SKM-1 treated with dmso at 0.1 percent for 144 hours (cell line): Measurements from ENCODE around the gene SND1.

ENCODE experiments used
- DNase-seq: peaks from one replicate; lab custom pipeline; 2025; ENCODE audit not compliant: unreplicated experiment; lab: John Stamatoyannopoulos, UW

SND1 gene

DNA sequence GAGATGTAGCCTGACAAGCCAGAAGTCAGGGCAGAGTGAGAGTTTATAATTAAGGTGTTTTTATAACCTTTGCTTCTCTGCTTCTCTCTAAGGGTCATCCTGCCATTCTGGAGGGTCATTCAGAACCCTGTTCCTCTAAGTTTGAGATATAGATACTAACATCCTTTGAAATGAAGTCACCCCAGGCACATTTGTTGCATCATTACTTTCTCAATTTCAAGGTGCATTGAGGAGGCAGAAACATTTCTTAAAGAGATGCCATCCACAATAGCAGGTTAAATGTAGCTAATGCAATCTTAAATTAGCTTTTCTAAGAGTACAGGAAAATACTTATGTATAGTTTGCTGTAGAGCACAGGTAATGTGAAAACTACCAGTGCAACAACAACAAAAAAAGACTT, 272.9 kb downstream of the SND1 start:
- no peak for DNase-seq

DNA sequence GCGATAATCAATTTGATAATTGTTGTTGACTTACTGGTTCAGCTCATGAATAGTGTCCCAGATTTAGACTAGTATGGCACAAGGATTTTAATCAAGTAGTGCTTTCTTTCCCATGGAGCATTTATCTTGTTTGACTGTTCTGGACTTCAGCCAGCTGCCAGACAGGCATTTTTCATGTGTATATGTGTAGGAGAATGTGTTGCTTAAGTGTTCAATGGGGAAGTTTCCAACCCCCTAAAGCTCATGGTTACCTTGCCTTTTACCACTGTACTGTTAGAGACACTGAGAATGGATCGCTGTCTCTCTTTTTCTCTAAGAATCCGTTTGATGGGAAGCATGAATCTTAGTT, 275.3 kb downstream of the SND1 start:
- peak; percentile 16 for DNase-seq

DNA sequence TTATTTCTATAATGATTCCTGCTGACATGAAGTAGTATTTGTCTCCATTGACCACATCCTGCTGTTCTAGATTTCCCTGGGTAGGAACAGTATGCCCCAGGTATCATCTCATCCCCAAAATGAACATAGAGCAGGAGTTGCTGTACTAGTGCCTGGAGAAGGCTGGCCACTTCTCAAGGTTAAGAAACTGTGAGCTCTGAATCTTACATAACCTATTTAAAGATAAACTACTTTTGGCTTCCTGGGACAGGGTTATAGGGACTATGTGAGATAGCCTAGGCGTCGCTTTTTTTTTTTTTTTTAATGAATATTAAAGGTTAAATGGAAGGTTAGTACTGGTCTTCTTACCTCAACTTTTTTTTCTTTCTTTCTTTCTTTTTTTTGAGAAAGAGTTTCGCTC, 276.2 kb downstream of the SND1 start:
- no peak for DNase-seq

DNA sequence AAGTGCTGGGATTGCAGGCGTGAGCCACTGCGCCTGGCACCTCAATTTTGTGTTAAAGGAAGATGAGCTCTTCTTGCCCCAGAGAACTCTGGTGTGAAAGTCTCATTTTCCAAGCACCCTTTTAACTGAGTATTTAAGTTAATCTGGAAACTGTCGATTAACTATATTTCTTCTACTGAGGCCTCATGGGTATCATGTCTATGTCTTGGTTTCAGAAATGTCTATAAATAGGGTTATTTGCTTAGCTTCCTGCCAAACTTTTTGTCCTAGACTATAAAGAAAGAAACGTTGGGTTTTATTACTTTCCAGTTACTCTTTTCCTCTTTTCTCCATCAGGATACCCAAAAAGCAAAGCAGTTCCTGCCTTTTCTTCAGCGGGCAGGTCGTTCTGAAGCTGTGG, 276.9 kb downstream of the SND1 start:
- DNase-seq, result no peak

DNA sequence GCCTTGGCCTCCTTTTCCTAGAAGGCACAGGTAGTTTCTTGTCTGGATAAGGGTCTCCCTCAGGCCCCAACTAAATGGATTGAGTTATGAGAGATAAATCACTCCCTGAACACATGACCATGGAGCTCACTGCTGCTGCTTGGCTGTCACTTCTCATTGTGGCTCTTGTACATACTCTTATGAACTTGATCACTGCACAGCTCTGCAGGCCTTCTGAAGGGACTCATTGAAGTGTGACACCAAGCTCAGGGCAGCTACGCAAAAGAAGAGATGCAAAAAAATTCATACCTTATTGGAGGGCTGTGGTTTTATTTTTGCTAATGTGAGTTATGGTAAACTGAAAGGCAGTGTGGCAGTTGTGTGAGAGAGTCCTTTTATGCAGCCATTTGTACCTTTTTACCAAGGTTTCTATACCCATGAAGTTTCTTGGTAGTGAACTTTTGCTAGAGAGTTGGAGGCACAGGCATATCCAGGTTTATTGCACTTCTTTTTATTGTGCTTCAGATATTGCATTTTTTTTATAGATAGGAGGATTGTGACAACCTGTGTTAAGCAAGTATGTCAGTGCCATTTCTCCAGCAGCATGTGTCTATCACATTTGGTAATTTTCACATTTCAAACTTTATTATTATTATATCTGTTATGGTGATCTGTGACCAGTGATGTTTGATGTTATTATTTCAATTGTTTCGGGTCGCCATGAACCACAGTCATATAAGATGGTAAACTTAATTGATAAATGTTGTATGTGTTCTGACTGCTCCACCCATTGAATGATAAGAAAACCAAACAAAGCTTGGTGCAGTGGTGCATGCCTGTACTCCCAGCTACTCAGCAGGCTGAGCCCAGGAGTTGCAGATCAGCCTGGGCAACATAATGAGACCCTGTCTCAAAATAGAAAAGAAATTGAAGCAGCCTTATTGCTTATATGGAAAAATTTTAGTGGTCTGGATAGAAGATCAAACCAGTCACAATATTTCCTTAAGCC, 278.6 kb downstream of the SND1 start:
- no peak for DNase-seq

DNA sequence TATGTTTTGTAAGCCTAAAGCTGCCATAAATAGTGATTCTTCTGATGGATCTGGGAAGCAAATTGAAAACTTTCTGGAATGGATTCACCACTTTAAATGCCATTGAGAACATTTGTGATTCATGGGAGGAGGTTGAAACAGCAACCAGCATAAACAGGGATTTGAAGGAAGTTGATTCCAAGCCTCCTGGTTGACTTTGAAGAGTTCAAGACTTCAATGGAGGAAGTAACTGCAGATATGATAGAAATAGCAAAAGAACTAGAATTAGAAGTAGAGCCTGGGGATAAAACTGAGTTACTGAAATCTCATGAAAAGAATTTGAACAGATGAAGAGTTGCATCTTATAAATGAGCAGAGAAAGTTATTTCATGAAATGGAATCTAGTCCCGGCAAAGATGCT, 280.1 kb downstream of the SND1 start:
- no peak for DNase-seq

DNA sequence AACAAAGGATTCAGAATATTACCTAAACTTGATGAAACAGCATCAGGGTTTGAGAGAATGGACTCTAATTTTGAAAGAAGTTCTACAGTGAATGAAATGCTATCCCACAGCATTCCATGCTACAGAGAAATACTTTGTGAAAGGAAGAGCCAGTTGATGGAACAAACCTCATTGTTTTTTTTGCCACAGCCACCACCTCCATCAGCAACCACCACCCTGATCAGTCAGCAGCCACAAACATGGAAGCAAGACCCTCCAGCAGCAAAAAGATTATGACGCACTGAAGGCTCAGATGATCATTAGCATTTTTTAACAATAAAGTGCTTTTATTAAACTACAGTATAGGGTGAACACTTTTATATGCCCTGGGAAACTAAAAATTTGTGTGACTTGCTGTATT, 280.5 kb downstream of the SND1 start:
- no peak for DNase-seq

DNA sequence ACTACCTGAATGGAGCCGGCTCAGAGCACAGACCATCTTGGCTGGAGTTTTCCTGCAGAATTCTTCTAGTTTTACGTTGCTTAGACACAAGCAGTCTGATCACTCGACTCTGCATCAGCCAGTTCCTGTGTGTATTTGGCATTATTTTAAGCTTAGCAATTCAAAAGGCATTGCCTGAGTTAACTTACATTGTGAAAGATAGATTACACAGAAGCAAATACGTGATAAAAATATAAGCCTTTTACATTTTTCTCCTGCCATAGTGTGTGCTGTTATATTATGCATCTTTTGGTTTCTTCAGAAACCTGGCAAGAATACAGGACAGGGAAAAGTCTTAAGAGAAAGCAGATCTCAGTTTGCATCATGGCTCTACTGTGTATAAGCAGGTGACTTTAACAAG, 281.2 kb downstream of the SND1 start:
- no peak for DNase-seq

DNA sequence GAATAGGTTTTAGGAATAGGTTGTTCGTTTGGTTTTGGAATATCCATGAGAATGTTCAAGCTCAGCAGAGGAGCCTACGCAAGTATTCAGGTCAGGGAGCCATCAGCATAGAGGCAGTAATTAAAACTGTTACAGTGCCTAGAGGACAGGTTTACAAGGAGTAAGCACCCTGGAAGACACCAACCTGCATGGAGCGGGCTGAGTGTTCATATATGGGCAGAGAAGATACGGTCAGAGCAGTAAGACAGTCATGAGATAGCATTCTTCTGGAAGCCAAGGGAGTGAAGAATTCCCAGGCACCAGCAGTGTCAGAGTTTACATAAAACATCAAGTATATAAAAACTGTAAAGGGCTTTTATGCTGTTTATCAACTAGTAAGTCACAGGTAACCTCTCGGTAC, 282.7 kb downstream of the SND1 start:
- no peak for DNase-seq

DNA sequence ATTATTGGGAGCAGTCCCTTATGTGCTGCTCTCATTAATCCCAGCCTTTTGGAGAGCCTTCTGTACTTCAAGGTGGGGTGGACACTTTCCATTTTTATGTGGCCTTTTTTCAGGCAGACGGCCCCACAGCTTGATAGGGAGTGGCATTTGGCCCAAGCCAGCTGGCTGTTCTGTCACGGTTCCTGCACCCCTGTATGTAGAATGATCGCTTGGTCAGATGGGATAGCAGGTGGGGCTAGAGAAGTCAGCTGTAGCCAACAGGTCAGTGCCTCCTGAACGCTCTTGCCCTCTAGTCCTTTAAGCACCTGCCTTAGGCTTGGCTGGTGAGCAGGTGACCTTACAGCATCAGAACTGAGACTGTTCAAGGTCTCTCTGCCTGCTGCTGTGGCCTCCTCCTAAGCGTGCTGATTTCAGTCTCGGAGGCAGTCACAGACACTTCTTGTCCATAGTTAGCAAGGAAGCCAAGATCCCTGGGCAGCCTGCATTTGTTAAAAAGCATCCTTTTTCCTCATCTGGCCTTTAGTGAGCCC, 283.9 kb downstream of the SND1 start:
- DNase-seq, result no peak

DNA sequence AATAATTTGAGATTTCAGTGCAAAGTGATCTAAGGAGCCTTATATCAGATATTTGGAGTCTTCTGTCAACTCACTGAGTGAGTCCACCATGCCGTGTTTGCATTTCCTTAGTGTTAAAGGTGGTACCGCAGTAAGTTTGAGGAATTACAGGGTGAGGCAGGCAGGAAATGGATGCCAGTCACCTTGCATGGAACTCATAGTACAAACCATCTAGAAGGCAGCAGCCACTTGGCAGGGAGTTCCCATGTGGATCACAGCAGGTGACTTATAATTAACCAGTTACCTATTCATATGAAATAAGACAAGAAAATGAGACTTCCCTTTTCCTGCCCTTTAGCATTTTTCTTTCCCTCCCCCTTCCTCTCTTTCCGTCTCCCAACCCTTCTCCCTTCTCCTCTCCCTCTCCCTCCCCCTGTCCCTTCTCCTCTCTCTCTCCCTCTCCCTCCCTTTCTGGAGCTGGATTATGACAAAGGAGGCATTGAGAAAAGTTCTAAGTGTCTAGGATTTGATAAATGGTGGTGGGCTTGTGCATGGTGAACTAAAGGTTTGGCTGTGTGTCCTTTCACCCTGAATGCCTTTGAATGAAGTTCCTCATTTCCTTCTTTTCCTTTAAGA, 285.2 kb downstream of the SND1 start:
- no peak for DNase-seq

DNA sequence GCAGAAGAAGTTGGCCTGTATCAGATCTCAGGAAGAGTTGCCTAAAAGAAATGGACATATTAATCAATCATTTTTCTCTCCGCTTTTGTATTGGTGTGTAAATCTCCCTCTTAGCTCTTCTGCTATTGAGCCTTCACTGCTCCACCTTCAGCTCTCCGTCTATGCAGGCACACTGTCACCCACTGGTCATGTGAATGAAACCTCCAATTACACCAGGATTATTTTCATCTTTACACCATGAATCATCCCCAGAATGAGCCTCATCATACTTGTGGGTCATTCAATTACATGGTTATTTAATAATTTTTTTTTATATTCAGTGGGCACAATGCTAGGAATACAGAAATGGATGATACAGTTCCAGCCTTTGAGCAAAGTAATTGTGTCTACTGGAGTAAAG, 286.6 kb downstream of the SND1 start:
- DNase-seq, result no peak

DNA sequence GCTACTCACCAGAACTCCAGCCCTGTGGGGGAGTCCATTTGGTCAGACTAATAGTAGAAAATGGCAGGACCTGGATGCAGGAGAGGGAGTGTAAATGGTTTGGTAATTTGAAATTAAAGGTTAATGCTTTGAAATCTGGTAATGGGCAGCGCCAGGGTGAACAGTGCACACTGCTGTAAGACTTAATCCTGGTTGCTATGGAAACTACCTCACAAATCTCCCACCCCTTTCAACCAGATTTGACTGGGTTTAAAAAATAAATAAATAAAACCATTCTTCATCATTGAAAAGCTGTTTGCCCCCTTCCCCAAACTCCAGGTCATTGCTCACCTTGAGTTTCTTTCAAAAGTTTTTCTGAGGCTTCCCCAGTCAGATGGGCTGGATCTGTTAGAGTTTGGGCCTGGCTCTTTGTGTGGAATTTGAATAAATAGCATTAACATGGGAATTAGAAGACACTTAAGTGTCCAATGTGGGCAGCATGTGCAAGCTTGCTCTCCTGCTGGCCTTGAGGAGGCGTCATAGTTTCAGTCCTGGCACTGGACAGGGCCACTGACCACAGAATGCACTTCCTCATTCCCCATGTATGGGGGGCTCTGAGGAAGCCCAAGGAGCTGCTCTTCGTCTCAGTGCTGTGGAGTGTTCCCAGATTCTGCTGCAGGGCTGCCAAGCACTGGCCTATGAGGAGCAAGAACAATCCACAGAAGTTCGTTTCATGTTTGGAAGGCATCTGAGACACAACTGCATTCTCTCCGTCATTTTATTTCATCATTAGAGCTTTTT, 288.6 kb downstream of the SND1 start:
- no peak for DNase-seq

DNA sequence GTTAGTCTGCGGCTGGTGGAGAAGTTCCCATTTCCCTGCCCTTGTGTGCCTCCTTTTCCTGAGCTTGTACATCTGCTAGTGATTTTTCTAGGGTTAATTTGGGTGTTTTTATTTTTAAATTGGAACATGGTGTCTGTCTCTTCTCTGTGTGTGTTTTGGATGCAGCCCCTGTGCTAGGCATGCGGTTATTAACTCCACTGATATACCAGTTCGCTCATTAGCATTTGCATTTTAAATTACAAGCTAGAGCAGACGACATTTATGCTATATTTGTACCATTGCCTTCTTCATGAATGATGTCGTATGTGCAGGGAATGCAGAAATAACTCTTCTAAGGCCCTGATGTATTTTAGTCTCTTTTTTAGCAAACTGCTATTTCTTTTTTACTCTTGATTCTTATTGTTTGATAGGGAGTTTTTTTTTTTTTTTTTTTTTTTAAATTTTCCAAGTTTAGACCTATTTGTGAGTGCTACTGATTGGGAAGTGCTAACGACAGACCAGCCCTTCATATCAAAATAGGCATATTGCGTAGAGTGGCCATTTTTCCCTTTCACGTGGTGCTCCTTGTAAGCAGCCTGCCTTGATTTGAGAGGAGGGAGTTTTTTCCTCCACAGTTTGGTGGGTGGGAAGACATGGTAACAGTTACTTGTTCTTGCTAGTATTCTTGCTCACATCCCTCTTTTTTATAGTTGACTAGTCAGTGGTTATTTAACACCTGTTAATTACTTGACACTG, 289.6 kb downstream of the SND1 start:
- no peak for DNase-seq

DNA sequence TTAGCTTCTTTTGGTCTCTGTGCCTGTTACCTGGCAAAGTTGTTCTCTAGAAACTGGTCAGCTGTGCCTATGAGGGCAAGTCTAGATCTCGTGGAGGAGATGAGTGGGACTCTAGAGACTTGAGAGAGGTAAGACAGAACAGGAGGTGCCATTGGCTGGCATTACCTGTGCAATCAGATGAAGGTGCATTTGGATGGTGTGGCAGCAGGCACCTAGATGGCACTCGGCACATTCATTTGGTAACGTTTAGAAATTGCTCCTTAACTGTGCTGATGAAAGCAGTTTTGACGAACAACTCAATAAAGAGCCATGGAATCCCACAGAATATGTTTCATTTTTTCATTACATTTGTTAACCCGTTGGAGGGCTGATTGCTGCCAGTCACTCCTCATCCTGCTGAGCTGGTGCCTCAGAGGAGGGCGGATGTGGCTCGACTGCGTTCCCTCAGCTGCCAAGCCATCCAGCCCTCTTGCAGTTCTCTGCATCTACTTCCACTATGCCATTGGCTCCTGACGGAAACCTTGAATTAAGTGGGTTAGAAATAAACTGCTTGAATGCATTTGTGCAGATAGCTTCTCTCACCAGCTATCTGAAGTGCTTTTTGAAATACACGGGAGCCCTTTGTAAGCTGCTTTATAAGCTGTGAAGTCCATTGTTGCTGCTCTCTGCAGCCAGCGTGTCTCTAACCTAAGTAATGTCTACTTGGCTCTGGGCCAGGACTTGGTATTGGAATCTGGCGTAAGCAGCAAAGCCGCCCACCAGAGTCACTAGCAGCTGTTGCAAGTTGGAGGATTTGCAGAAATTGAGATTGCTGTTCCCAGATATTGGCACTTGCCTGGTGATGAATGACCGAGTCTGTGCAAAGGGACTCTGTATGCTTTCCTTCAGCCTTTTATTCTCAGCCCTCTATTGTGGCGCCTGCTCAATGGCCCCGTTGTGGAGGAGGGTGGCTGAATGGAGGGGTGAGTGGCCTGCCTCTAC, 291.8 kb downstream of the SND1 start:
- DNase-seq, result no peak

DNA sequence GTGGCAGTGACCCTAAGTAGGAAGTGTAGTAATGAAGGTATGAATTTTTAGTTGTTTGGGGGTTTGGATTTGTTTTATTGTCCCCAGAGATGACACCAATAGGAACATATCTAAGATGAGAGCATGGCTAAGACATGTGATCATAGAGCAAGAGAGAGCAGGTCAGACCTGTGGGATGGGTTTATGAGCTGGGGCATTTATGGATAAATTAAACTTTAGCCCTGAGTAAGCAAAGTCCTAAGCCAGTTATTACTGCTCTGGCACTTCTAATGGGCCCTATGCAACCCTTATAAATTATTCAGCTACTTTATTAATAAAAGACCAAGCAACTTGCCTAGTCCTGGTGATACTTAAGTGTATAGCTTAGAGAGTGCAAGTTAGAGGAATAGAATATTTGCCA, 294.1 kb downstream of the SND1 start:
- DNase-seq, result no peak

DNA sequence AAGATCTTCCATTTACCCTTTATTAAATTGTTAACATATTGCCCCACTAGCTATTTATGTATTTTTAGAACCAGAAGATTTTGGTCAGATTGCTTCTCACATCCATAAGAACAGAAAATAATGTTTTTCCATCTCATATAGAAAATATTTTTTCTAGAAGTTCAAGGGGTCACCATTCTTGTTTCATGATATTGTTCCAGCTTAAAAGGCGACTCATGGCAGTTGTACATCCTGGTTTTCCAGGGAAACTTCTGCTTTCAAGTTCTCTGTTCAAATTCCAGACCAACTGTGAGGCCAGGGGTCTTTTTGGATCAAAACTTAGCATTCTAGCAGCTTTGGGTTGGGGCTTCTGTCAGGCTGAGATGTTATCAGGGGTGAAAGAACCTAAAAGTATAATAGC, 294.9 kb downstream of the SND1 start:
- no peak for DNase-seq

DNA sequence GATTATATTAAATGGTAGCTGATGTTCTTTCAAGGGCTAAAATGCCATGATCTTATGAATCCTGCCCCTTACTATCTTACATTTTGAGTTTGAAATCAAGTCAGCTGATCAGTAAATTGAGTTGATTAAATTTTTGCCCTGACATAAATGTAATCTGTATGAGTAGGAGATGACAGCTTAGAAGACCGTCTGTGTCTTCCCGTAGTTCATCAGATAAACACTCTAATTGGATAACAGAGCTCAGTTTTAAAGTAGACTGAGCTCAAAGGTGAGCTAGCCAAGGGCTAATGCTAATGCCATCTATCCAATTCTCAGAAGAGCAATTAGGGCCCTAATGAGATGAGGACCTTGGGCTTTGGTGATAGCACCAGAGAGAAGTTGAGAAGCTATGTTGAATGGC, 296.3 kb downstream of the SND1 start:
- DNase-seq, result no peak

DNA sequence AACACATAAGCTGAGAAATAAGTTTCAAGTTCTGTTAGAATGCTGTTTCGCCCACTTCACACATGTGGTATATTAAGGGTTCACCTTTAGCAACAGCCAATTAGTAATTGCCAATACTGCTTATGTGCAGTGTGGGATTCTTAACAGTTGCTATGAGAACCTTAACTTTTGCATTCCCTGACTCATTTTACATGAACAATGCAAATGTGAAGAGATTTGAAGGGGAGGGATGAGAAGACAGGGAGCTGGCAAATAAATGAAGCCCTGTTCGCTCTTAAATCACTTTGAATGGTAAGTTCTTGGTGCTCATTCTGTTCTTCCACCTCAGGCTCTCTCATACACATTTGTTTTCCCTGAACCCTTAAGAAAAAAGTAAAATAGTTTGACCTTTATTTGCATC, 296.9 kb downstream of the SND1 start:
- no peak for DNase-seq

DNA sequence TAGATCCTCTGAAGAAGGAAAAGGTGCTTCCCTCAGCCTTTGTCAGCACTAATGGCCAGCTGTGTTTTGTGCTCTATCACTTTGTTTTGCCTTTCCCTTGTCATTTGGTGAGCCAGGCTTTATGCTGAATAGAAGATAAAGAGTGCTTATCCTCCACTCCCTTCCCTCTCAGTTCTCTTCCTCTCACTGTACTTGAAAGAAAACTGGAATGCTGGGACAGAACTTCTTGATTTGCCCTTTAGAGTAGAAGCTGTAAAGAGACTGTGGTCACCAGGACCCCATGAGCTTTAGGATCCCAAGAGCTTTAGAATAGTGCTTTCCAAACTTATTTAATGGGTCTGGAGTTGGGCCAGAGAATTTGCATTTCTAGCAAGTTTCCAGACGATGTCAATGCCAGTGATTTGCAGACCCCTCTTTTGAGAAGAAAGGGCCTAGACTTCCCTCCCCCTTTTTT, 297.8 kb downstream of the SND1 start:
- DNase-seq, result no peak
